IMR-90 (cell line): ENCODE measurements around the gene CPXM2. TPM values are rescaled to one million over a fixed set of nuclear protein-coding genes. Genes with fewer than 3 reads are reported as not detected.

Experiments
- ATAC-seq: fragments of 200-7000 bp; cut with Tn5 transposase; 2 replicates; pipeline ENCODE4 v1.9.1; 2020; ENCODE audit warnings: low read depth, mild to moderate bottlenecking, moderate library complexity
- BruUV-seq: library from RNA; stranded (reverse); fragments of 400-500 nt; replicated peaks from 2 replicates; lab custom pipeline; 2021; lab: Mats Ljungman, UMichigan
- CTCF ChIA-PET: fragments of 300-600 bp; formaldehyde crosslinking; extraction: SDS; loops from one replicate; lab custom pipeline; 2021; ENCODE audit warnings: antibody characterized with exemption; lab: Yijun Ruan, JAX
- POLR2A ChIA-PET: fragments of 300-600 bp; sonication (Branson Sonifier 250); formaldehyde crosslinking; loops from one replicate; lab custom pipeline; 2022; ENCODE audit warnings: antibody characterized with exemption; ENCODE audit not compliant: unreplicated experiment; lab: Charles Lee
- DNase-seq: peaks from one replicate; pipeline ENCODE4 v3.0.0; 2013
- H2AFZ ChIP-seq: replicated peaks from 2 replicates; pipeline ENCODE3; 2013; ENCODE audit warnings: low read length, mild to moderate bottlenecking; ENCODE audit not compliant: poor library complexity
- H2AK5ac ChIP-seq: 2 replicates; pipeline ENCODE4 v1.6.1; 2013; ENCODE audit warnings: low read depth, low read length, inconsistent platforms
- H2AK9ac ChIP-seq: replicated peaks from 2 replicates; pipeline ENCODE3; 2013; ENCODE audit warnings: mild to moderate bottlenecking, low read depth, low read length, moderate library complexity; ENCODE audit not compliant: poor library complexity
- H2BK120ac ChIP-seq: 2 replicates; pipeline ENCODE4 v1.6.1; 2013; ENCODE audit warnings: low read depth, low read length, inconsistent platforms
- H2BK15ac ChIP-seq: 3 replicates; pipeline ENCODE4 v1.6.1; 2013; ENCODE audit warnings: low read depth, low read length, inconsistent platforms
- H2BK20ac ChIP-seq: 2 replicates; pipeline ENCODE4 v1.6.1; 2013; ENCODE audit warnings: low read depth, mild to moderate bottlenecking, inconsistent platforms, low read length, moderate library complexity
- H2BK5ac ChIP-seq: 2 replicates; pipeline ENCODE4 v1.6.1; 2013; ENCODE audit warnings: mild to moderate bottlenecking, low read depth, low read length, inconsistent platforms; ENCODE audit not compliant: poor library complexity, severe bottlenecking
- H3K14ac ChIP-seq: replicated peaks from 2 replicates; pipeline ENCODE4 v1.6.1; 2013; ENCODE audit warnings: low read depth, low read length, inconsistent platforms
- H3K18ac ChIP-seq: 2 replicates; pipeline ENCODE4 v1.6.1; 2013; ENCODE audit warnings: low read depth, low read length, control low read depth
- H3K23ac ChIP-seq: 2 replicates; pipeline ENCODE4 v1.6.1; 2013; ENCODE audit warnings: low read depth, low read length, inconsistent platforms
- H3K27ac ChIP-seq: 2 replicates; pipeline ENCODE4 v1.5.1; 2013; ENCODE audit warnings: mild to moderate bottlenecking, control low read depth, low read length; ENCODE audit not compliant: insufficient read depth
- H3K27me3 ChIP-seq: 2 replicates; pipeline ENCODE4 v1.6.1; 2013; ENCODE audit warnings: low read length; ENCODE audit not compliant: control insufficient read depth, insufficient read depth
- H3K36me3 ChIP-seq: 2 replicates; pipeline ENCODE4 v1.6.1; 2013; ENCODE audit warnings: low read length, mixed read lengths; ENCODE audit not compliant: control insufficient read depth, insufficient read depth
- H3K4ac ChIP-seq: 2 replicates; pipeline ENCODE4 v1.6.1; 2013; ENCODE audit warnings: low read depth, low read length, inconsistent platforms
- H3K4me1 ChIP-seq: 2 replicates; pipeline ENCODE4 v1.6.1; 2013; ENCODE audit warnings: low read length, mixed read lengths; ENCODE audit not compliant: control insufficient read depth, insufficient read depth
- H3K4me2 ChIP-seq: 2 replicates; pipeline ENCODE4 v1.6.1; 2013; ENCODE audit warnings: low read depth, mild to moderate bottlenecking, control low read depth, low read length, moderate library complexity
- H3K4me3 ChIP-seq: 2 replicates; pipeline ENCODE4 v1.5.1; 2013; ENCODE audit warnings: low read depth, mild to moderate bottlenecking, control low read depth, low read length, moderate library complexity; ENCODE audit not compliant: insufficient read depth
- H3K56ac ChIP-seq: 2 replicates; pipeline ENCODE4 v1.6.1; 2013; ENCODE audit warnings: low read length, inconsistent platforms; ENCODE audit not compliant: insufficient read depth; ENCODE audit errors: extremely low read depth
- H3K79me1 ChIP-seq, 2 experiments: 2 replicates each; pipeline ENCODE4 v1.6.1; 2013; ENCODE audit warnings: low read length in 2 of 2, inconsistent platforms in 1 of 2, low read depth in 1 of 2
- H3K9ac ChIP-seq: 2 replicates; pipeline ENCODE4 v1.6.1; 2013; ENCODE audit warnings: low read depth, low read length, control low read depth
- H3K9me1 ChIP-seq: 2 replicates; pipeline ENCODE4 v1.6.1; 2013; ENCODE audit warnings: low read length, inconsistent platforms; ENCODE audit not compliant: insufficient read depth
- H3K9me3 ChIP-seq: 2 replicates; pipeline ENCODE4 v1.6.1; 2013; ENCODE audit warnings: low read length; ENCODE audit not compliant: control insufficient read depth, insufficient read depth
- H4K20me1 ChIP-seq: 2 replicates; pipeline ENCODE4 v1.6.1; 2013; ENCODE audit warnings: low read length, inconsistent platforms; ENCODE audit not compliant: insufficient read depth
- H4K5ac ChIP-seq: 2 replicates; pipeline ENCODE4 v1.6.1; 2013; ENCODE audit warnings: mild to moderate bottlenecking, low read depth, low read length, control low read depth
- H4K8ac ChIP-seq, 2 experiments: 2 replicates each; pipeline ENCODE4 v1.6.1; 2013; ENCODE audit warnings: low read depth in 2 of 2, low read length in 2 of 2, control low read depth in 1 of 2, inconsistent platforms in 1 of 2
- H4K91ac ChIP-seq: 2 replicates; pipeline ENCODE4 v1.6.1; 2013; ENCODE audit warnings: low read depth, low read length, inconsistent platforms; ENCODE audit not compliant: insufficient read depth
- POLR2A ChIP-seq: IDR thresholded peaks from 2 replicates; pipeline ENCODE4 v1.6.1; 2012; ENCODE audit warnings: mild to moderate bottlenecking, low read depth, low read length
- WGBS, 2 experiments: methylation state at CpG; one replicate each; pipeline versions ENCODE4 v1.1.5 to v1.1.7; 2013; ENCODE audit warnings: missing lambda C conversion rate in 2 of 2; ENCODE audit not compliant: insufficient read length in 1 of 2; ENCODE audit errors: extremely low coverage in 2 of 2; 5-methylcytosine and 5-hydroxymethylcytosine counted together
- dilution Hi-C: fragments of 300-500 bp; cut with HindIII; formaldehyde crosslinking; loops from one replicate; pipeline ENCODE4 v1.14.3; 2018; ENCODE audit warnings: low sequenced_read_pairs; ENCODE audit not compliant: unreplicated experiment
- in situ Hi-C: fragments of 300-500 bp; cut with MboI; formaldehyde crosslinking; loops from 3 replicates; pipeline ENCODE4 v1.14.3; 2019; ENCODE audit warnings: low sequenced_read_pairs, inconsistent platforms, mixed read lengths
- intact Hi-C: fragments of 100-400 bp; cut with micrococcal nuclease; formaldehyde crosslinking; loops from 2 replicates; pipeline ENCODE4 v1.10.0; 2022
- polyA plus RNA-seq, 3 experiments: library from polyadenylated mRNA; depleted of rRNA; stranded (reverse); fragments of >200 nt; gene quantifications; 2 replicates each; pipeline ENCODE4 v1.2.3, GENCODE V29; 2012; ENCODE audit warnings: low replicate concordance in 1 of 3
- total RNA-seq: library from RNA; depleted of rRNA; stranded (reverse); fragments of >200 nt; gene quantifications from 2 replicates; pipeline ENCODE4 v1.2.3, GENCODE V29; 2012

The CPXM2 gene
- total and polyA plus RNA-seq, 2 of the 4 experiments (the other 2 are of a cell fraction) = not detected

DNA sequence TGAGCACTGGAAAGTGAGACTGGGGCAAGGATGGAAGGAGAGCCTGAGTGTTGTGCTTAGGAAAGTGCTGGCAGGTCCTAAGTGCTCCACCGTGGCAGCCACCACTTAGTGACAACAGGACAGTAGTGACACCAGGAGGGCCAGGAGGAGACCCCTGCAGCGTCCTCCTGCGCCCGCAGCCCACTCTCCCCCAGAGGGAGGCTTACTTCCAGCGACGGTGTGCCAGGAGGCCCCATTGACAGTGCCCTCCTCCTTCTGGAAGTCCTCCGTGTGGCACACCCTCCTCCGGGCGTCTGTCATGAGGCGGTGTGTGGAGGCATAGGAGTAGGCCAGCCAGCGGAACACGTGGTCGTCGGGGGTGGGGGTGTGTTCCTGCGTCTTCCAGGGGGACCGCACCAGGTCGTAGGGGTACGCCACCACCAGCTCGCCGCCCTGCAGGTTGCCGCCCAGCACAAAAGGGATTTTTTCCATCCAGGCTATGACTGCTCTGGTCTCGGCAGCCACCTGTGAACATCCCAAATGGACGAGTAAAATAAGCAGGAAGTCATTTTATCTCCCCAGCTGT lies 129.9 kb downstream of the CPXM2 start:
- Histone ChIP-seq H2AK5ac (no peak overlapping the region), H2BK15ac (no peak overlapping the region), H3K9me1 (no peaks in the 10 kb centered on the region), H3K27ac (no peak overlapping the region), H3K36me3 (no peaks in the 10 kb centered on the region), H3K9ac (no peak overlapping the region), H4K91ac (no peak overlapping the region), H2BK20ac (no peak overlapping the region), H3K4me2 (no peak overlapping the region), H3K4me3 (no peak overlapping the region), H2BK120ac (no peak overlapping the region), H4K5ac (no peak overlapping the region), H3K56ac (no peak overlapping the region), H3K9me3 (peaks cover 35% of the 10 kb centered on the region), H3K79me1 (no peaks in the 10 kb centered on the region), H3K4ac (no peak overlapping the region), H4K20me1 (no peaks in the 10 kb centered on the region), H3K23ac (no peak overlapping the region), H3K18ac (no peak overlapping the region), H3K14ac (no peak overlapping the region), H4K8ac (no peak overlapping the region), H2BK5ac (no peak overlapping the region), H2AFZ (no peak overlapping the region), H2AK9ac (no peak overlapping the region), H3K27me3 (no peaks in the 10 kb centered on the region), H3K4me1 (no peaks in the 10 kb centered on the region)
- in situ Hi-C loops = no loop called here
- DNase-seq = no peak
- CTCF ChIA-PET = no interaction called here
- intact Hi-C loops = no loop called here
- ATAC-seq = no peak
- TF ChIP-seq POLR2A = no peak
- POLR2A ChIA-PET = no interaction called here
- dilution Hi-C loops = no loop called here
- no CpG with 5 or more reads among the region's 23 CpGs for WGBS, 2 experiments
- no TSS peak for BruUV-seq
